Type B pancreatic cell (in vitro differentiated cells): Measurements from ENCODE around the gene ST8SIA4. TPM values are rescaled to one million over a fixed set of nuclear protein-coding genes. Genes with fewer than 3 reads are reported as not detected.

Experiments used
- DNase-seq: peaks from one replicate; pipeline ENCODE4 v3.0.0; 2021; ENCODE audit warnings: mixed read lengths; ENCODE audit not compliant: unreplicated experiment; ENCODE audit errors: extremely low spot score
- H3K27ac Mint-ChIP-seq: 2 replicates; pipeline ENCODE4 v1.8.0; 2021; ENCODE audit warnings: mild to moderate bottlenecking, mixed read lengths
- H3K27me3 Mint-ChIP-seq: 2 replicates; pipeline ENCODE4 v1.8.0; 2021; ENCODE audit warnings: mixed read lengths
- H3K36me3 Mint-ChIP-seq: 2 replicates; pipeline ENCODE4 v1.8.0; 2021; ENCODE audit warnings: mixed read lengths
- H3K4me1 Mint-ChIP-seq: one replicate; pipeline ENCODE4 v1.8.0; 2021; ENCODE audit warnings: mixed read lengths; ENCODE audit not compliant: unreplicated experiment
- H3K4me3 Mint-ChIP-seq: 2 replicates; pipeline ENCODE4 v1.8.0; 2021; ENCODE audit warnings: mild to moderate bottlenecking, mixed read lengths
- H3K9me3 Mint-ChIP-seq: 2 replicates; pipeline ENCODE4 v1.8.0; 2021; ENCODE audit warnings: mixed read lengths
- total RNA-seq: library from RNA; stranded (reverse); gene quantifications from 2 replicates; pipeline ENCODE4 v1.2.1, GENCODE V29; 2021; ENCODE audit warnings: low replicate concordance
- TF ChIP-seq, protein P1 (sequence below): fragments of 200-600 bp; sonication (generic); conservative IDR thresholded peaks from 2 replicates; pipeline ENCODE4 v1.5.0; 2021; ENCODE audit warnings: antibody characterized with exemption, mild to moderate bottlenecking

Gene ST8SIA4
- total RNA-seq, 1 donor from 2014 or later: 18.0 TPM

GRCh38 chr5:100794844-100795243 is 108.2 kb downstream of the ST8SIA4 start:
- Mint-ChIP-seq H3K4me1 (peaks cover 10% of the 10 kb centered on the region), H3K4me3 (no peak overlapping the region), H3K27ac (no peak overlapping the region), H3K9me3 (no peaks in the 10 kb centered on the region), H3K36me3 (no peaks in the 10 kb centered on the region), H3K27me3 (no peaks in the 10 kb centered on the region)
- TF ChIP-seq, protein P1, sequence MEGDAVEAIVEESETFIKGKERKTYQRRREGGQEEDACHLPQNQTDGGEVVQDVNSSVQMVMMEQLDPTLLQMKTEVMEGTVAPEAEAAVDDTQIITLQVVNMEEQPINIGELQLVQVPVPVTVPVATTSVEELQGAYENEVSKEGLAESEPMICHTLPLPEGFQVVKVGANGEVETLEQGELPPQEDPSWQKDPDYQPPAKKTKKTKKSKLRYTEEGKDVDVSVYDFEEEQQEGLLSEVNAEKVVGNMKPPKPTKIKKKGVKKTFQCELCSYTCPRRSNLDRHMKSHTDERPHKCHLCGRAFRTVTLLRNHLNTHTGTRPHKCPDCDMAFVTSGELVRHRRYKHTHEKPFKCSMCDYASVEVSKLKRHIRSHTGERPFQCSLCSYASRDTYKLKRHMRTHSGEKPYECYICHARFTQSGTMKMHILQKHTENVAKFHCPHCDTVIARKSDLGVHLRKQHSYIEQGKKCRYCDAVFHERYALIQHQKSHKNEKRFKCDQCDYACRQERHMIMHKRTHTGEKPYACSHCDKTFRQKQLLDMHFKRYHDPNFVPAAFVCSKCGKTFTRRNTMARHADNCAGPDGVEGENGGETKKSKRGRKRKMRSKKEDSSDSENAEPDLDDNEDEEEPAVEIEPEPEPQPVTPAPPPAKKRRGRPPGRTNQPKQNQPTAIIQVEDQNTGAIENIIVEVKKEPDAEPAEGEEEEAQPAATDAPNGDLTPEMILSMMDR: no peak
- DNase-seq: no peak

DNA sequence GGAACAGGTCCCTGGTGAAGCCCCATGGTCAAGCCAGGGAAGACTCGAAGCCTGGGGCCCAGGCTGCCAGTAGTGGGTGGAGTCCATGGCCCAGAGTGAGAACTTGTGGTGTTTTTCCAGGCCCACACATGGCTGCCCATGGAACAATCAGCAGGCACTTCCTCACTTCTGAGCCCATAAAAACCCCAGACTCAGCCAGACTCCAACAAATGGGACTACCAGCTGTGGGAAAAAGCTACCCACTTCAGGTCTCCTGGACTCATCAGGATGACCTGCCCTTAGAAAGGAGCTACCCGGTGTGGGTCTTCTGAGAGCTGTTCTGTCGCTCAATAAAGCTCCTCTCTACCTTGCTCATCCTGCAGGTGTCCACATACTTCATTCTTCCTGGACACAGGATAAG is 108.9 kb downstream of the ST8SIA4 start:
- Mint-ChIP-seq H3K27ac (no peak overlapping the region), H3K9me3 (no peaks in the 10 kb centered on the region), H3K4me1 (peaks cover 13% of the 10 kb centered on the region), H3K36me3 (no peaks in the 10 kb centered on the region), H3K27me3 (no peaks in the 10 kb centered on the region), H3K4me3 (no peak overlapping the region)
- DNase-seq: no peak
- TF ChIP-seq, protein P1: no peak

DNA sequence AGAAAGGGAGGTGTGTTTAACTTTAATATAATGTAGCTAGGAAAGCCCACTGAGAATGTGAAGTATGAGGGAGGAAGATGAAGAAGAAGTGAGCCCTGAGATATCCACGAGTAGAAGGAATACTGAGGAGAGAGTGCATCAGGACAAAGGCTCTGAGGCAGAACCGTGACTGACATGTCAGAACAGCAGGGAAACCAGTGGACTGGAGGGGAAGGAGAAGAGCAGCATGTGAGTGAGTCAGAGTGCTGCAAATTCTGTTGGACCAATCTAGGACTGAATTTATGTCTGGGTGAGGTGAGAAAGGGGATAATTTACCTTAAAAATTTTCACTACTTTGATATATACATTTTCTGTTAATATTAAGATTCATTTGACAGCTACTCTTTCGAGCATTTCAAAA is 110.3 kb downstream of the ST8SIA4 start:
- no peaks in the 10 kb centered on the region for H3K27me3 Mint-ChIP-seq
- no peaks in the 10 kb centered on the region for H3K36me3 Mint-ChIP-seq
- TF ChIP-seq, protein P1: no peak
- no peaks in the 10 kb centered on the region for H3K9me3 Mint-ChIP-seq
- DNase-seq: no peak
- no peak overlapping the region for H3K27ac Mint-ChIP-seq
- no peak overlapping the region for H3K4me3 Mint-ChIP-seq
- peaks cover 13% of the 10 kb centered on the region for H3K4me1 Mint-ChIP-seq

DNA sequence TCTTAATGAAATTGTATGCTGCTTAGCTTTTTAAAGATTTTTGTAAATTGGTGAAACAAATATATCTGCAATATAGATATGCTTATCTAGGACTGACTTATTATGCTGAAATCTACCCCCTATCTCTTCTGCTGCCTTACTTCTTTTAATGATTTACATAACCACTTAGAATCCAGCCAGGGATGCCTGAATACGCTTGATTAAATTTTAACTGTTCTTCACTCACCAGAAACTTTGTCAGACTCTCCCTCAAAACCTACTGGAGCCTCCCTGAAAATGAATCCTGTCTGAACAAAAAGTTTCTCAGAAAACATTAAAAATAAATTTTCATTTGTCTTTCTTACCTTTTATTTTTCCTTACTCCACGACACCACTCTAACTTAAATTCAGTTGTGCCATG is 111.7 kb downstream of the ST8SIA4 start:
- DNase-seq: no peak
- H3K27me3 Mint-ChIP-seq: no peaks in the 10 kb centered on the region
- TF ChIP-seq, protein P1: no peak
- no peak overlapping the region for H3K4me3 Mint-ChIP-seq
- peaks cover 13% of the 10 kb centered on the region for H3K4me1 Mint-ChIP-seq
- H3K36me3 Mint-ChIP-seq: no peaks in the 10 kb centered on the region
- no peak overlapping the region for H3K27ac Mint-ChIP-seq
- no peaks in the 10 kb centered on the region for H3K9me3 Mint-ChIP-seq

GRCh38 chr5:100790951-100791350 is 112.1 kb downstream of the ST8SIA4 start:
- TF ChIP-seq, protein P1: no peak
- Mint-ChIP-seq H3K27ac (no peak overlapping the region), H3K9me3 (no peaks in the 10 kb centered on the region), H3K36me3 (no peaks in the 10 kb centered on the region), H3K4me1 (peaks cover 13% of the 10 kb centered on the region), H3K27me3 (no peaks in the 10 kb centered on the region), H3K4me3 (peak overlapping the region; percentile 62)
- no peak for DNase-seq

DNA sequence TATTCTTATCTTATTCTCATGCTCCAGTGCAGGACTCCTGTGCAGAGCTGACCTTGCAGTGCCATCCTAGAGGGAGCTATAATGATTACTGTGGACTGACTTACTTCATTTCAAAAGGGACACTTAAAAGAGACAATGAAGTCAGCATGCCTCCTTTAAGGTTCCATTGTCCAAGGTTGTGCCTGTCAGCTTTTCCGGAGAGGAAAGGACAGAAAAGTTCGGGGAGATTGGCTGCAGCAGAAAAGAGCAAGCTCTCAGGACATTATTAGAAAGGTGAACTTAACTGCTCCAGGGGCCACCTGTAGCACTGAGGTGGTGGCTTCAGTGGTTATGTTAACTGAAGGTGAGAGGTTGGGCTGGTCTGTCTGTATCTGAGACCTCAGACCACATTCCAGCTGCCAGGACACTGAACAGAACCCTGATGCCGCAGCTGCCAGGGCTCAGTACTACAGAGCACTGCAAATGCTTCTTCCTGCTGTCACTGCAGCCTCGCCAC is 112.9 kb downstream of the ST8SIA4 start:
- H3K36me3 Mint-ChIP-seq: no peaks in the 10 kb centered on the region
- TF ChIP-seq, protein P1: no peak
- H3K27ac Mint-ChIP-seq: no peak overlapping the region
- peak overlapping the region; percentile 62 for H3K4me3 Mint-ChIP-seq
- DNase-seq: no peak
- H3K9me3 Mint-ChIP-seq: no peaks in the 10 kb centered on the region
- no peaks in the 10 kb centered on the region for H3K27me3 Mint-ChIP-seq
- H3K4me1 Mint-ChIP-seq: peaks cover 13% of the 10 kb centered on the region
